ENCODE measurements around the gene TCF12.
"Not testable (repeated sequence)": the region's sequence is repeated elsewhere in the genome, so short reads cannot be mapped to it uniquely, and the experiment has no call there.

Gene TCF12

GRCh38 chr15:56948000-56948763 lies 29.7 kb downstream of the TCF12 start:
- H3K4me3 ChIP-seq (ENCODE audit: low read depth in 1 of 2, low read length in 2 of 2): no peak overlapping the region
- H3K27ac ChIP-seq (ENCODE audit: low read length): no peak overlapping the region
- H3K4me1 ChIP-seq (ENCODE audit: control insufficient read depth in 1 of 2, insufficient read depth in 2 of 2, low read length in 2 of 2): peaks cover 0 to 8% of the 10 kb centered on the region in 2 donors
- no peaks in the 10 kb centered on the region for H3K36me3 ChIP-seq (ENCODE audit: control insufficient read depth in 1 of 2, insufficient read depth in 2 of 2, low read length in 2 of 2)
- H3K9me3 ChIP-seq (ENCODE audit: control insufficient read depth in 1 of 2, low read length in 2 of 2): peaks cover 0 to 4% of the 10 kb centered on the region in 2 donors
- H3K27me3 ChIP-seq (ENCODE audit: low read depth, low read length): no peaks in the 10 kb centered on the region

- no peaks in the 10 kb centered on the region for H3K27me3 ChIP-seq (ENCODE audit: low read depth, low read length)
- H3K4me3 ChIP-seq (ENCODE audit: low read depth in 1 of 2, low read length in 2 of 2): no peak overlapping the region
- H3K9me3 ChIP-seq (ENCODE audit: control insufficient read depth in 1 of 2, low read length in 2 of 2): peaks cover 0 to 4% of the 10 kb centered on the region in 2 donors
- H3K36me3 ChIP-seq (ENCODE audit: control insufficient read depth in 1 of 2, insufficient read depth in 2 of 2, low read length in 2 of 2): no peaks in the 10 kb centered on the region
- H3K27ac ChIP-seq (ENCODE audit: low read length): no peak overlapping the region
- peaks cover 0 to 8% of the 10 kb centered on the region in 2 donors for H3K4me1 ChIP-seq (ENCODE audit: control insufficient read depth in 1 of 2, insufficient read depth in 2 of 2, low read length in 2 of 2)
These were observed 30.3 kb downstream of the TCF12 start for GRCh38 chr15:56948764-56949101.

GRCh38 chr15:56950979-56951378 lies 32.5 kb downstream of the TCF12 start:
- Histone ChIP-seq H3K27me3 (ENCODE audit: low read depth, low read length) (no peaks in the 10 kb centered on the region), H3K36me3 (ENCODE audit: control insufficient read depth in 1 of 2, insufficient read depth in 2 of 2, low read length in 2 of 2) (no peaks in the 10 kb centered on the region), H3K4me1 (ENCODE audit: control insufficient read depth in 1 of 2, insufficient read depth in 2 of 2, low read length in 2 of 2) (peaks cover 0 to 8% of the 10 kb centered on the region in 2 donors), H3K4me3 (ENCODE audit: low read depth in 1 of 2, low read length in 2 of 2) (no peak overlapping the region), H3K27ac (ENCODE audit: low read length) (no peak overlapping the region), H3K9me3 (ENCODE audit: control insufficient read depth in 1 of 2, low read length in 2 of 2) (peaks cover 0 to 6% of the 10 kb centered on the region in 2 donors)

GRCh38 chr15:56953790-56954189 lies 35.3 kb downstream of the TCF12 start:
- Histone ChIP-seq H3K27ac (ENCODE audit: low read length) (no peak overlapping the region), H3K4me3 (ENCODE audit: low read depth in 1 of 2, low read length in 2 of 2) (no peak overlapping the region), H3K4me1 (ENCODE audit: control insufficient read depth in 1 of 2, insufficient read depth in 2 of 2, low read length in 2 of 2) (no peaks in the 10 kb centered on the region), H3K27me3 (ENCODE audit: low read depth, low read length) (no peaks in the 10 kb centered on the region), H3K36me3 (ENCODE audit: control insufficient read depth in 1 of 2, insufficient read depth in 2 of 2, low read length in 2 of 2) (no peaks in the 10 kb centered on the region), H3K9me3 (ENCODE audit: control insufficient read depth in 1 of 2, low read length in 2 of 2) (peaks cover 0 to 10% of the 10 kb centered on the region in 2 donors)

GRCh38 chr15:56955011-56955410 lies 36.6 kb downstream of the TCF12 start:
- H3K36me3 ChIP-seq (ENCODE audit: control insufficient read depth in 1 of 2, insufficient read depth in 2 of 2, low read length in 2 of 2); H3K4me3 ChIP-seq (ENCODE audit: low read depth in 1 of 2, low read length in 2 of 2); H3K4me1 ChIP-seq (ENCODE audit: control insufficient read depth in 1 of 2, insufficient read depth in 2 of 2, low read length in 2 of 2); H3K27ac ChIP-seq (ENCODE audit: low read length); H3K27me3 ChIP-seq (ENCODE audit: low read depth, low read length): not testable (repeated sequence)
- H3K9me3 ChIP-seq (ENCODE audit: control insufficient read depth in 1 of 2, low read length in 2 of 2): peaks cover 0 to 10% of the 10 kb centered on the region in 2 donors

GRCh38 chr15:56956538-56956937 lies 38.1 kb downstream of the TCF12 start:
- no peak overlapping the region for H3K27ac ChIP-seq (ENCODE audit: low read length)
- no peaks in the 10 kb centered on the region for H3K36me3 ChIP-seq (ENCODE audit: control insufficient read depth in 1 of 2, insufficient read depth in 2 of 2, low read length in 2 of 2)
- peaks cover 0 to 10% of the 10 kb centered on the region in 2 donors for H3K9me3 ChIP-seq (ENCODE audit: control insufficient read depth in 1 of 2, low read length in 2 of 2)
- H3K4me1 ChIP-seq (ENCODE audit: control insufficient read depth in 1 of 2, insufficient read depth in 2 of 2, low read length in 2 of 2): no peaks in the 10 kb centered on the region
- no peak overlapping the region for H3K4me3 ChIP-seq (ENCODE audit: low read depth in 1 of 2, low read length in 2 of 2)
- no peaks in the 10 kb centered on the region for H3K27me3 ChIP-seq (ENCODE audit: low read depth, low read length)

GRCh38 chr15:56957812-56958406 lies 39.5 kb downstream of the TCF12 start:
- no peak overlapping the region for H3K4me3 ChIP-seq (ENCODE audit: low read depth in 1 of 2, low read length in 2 of 2)
- no peaks in the 10 kb centered on the region for H3K27me3 ChIP-seq (ENCODE audit: low read depth, low read length)
- H3K36me3 ChIP-seq (ENCODE audit: control insufficient read depth in 1 of 2, insufficient read depth in 2 of 2, low read length in 2 of 2): no peaks in the 10 kb centered on the region
- no peaks in the 10 kb centered on the region for H3K4me1 ChIP-seq (ENCODE audit: control insufficient read depth in 1 of 2, insufficient read depth in 2 of 2, low read length in 2 of 2)
- H3K9me3 ChIP-seq (ENCODE audit: control insufficient read depth in 1 of 2, low read length in 2 of 2): peaks cover 0 to 10% of the 10 kb centered on the region in 2 donors
- H3K27ac ChIP-seq (ENCODE audit: low read length): no peak overlapping the region

GRCh38 chr15:56959318-56959648 lies 40.8 kb downstream of the TCF12 start:
- no peak overlapping the region for H3K4me3 ChIP-seq (ENCODE audit: low read depth in 1 of 2, low read length in 2 of 2)
- H3K36me3 ChIP-seq (ENCODE audit: control insufficient read depth in 1 of 2, insufficient read depth in 2 of 2, low read length in 2 of 2): no peaks in the 10 kb centered on the region
- H3K4me1 ChIP-seq (ENCODE audit: control insufficient read depth in 1 of 2, insufficient read depth in 2 of 2, low read length in 2 of 2): peaks cover 0 to 11% of the 10 kb centered on the region in 2 donors
- peaks cover 0 to 10% of the 10 kb centered on the region in 2 donors for H3K9me3 ChIP-seq (ENCODE audit: control insufficient read depth in 1 of 2, low read length in 2 of 2)
- H3K27me3 ChIP-seq (ENCODE audit: low read depth, low read length): no peaks in the 10 kb centered on the region
- H3K27ac ChIP-seq (ENCODE audit: low read length): no peak overlapping the region

GRCh38 chr15:56960116-56960515 lies 41.7 kb downstream of the TCF12 start:
- Histone ChIP-seq H3K4me1 (ENCODE audit: control insufficient read depth in 1 of 2, insufficient read depth in 2 of 2, low read length in 2 of 2) (peaks cover 0 to 15% of the 10 kb centered on the region in 2 donors), H3K9me3 (ENCODE audit: control insufficient read depth in 1 of 2, low read length in 2 of 2) (peaks cover 0 to 10% of the 10 kb centered on the region in 2 donors), H3K27ac (ENCODE audit: low read length) (no peak overlapping the region), H3K4me3 (ENCODE audit: low read depth in 1 of 2, low read length in 2 of 2) (no peak overlapping the region), H3K36me3 (ENCODE audit: control insufficient read depth in 1 of 2, insufficient read depth in 2 of 2, low read length in 2 of 2) (no peaks in the 10 kb centered on the region), H3K27me3 (ENCODE audit: low read depth, low read length) (no peaks in the 10 kb centered on the region)

- H3K4me1 ChIP-seq (ENCODE audit: control insufficient read depth in 1 of 2, insufficient read depth in 2 of 2, low read length in 2 of 2): peaks cover 0 to 15% of the 10 kb centered on the region in 2 donors
- no peak overlapping the region for H3K27ac ChIP-seq (ENCODE audit: low read length)
- H3K9me3 ChIP-seq (ENCODE audit: control insufficient read depth in 1 of 2, low read length in 2 of 2): no peaks in the 10 kb centered on the region
- H3K27me3 ChIP-seq (ENCODE audit: low read depth, low read length): no peaks in the 10 kb centered on the region
- no peaks in the 10 kb centered on the region for H3K36me3 ChIP-seq (ENCODE audit: control insufficient read depth in 1 of 2, insufficient read depth in 2 of 2, low read length in 2 of 2)
- H3K4me3 ChIP-seq (ENCODE audit: low read depth in 1 of 2, low read length in 2 of 2): no peak overlapping the region
These were observed 44.7 kb downstream of the TCF12 start for GRCh38 chr15:56963126-56963525.

- H3K9me3 ChIP-seq (ENCODE audit: control insufficient read depth in 1 of 2, low read length in 2 of 2): no peaks in the 10 kb centered on the region
These were observed 45.3 kb downstream of the TCF12 start for GRCh38 chr15:56963710-56964109.

GRCh38 chr15:56964182-56964581 lies 45.7 kb downstream of the TCF12 start:
- no peak overlapping the region for H3K4me3 ChIP-seq (ENCODE audit: low read depth in 1 of 2, low read length in 2 of 2)

More at GRCh38 chr15:56963710-56964109, 45.3 kb downstream of the TCF12 start:
- no peaks in the 10 kb centered on the region for H3K27me3 ChIP-seq (ENCODE audit: low read depth, low read length)
- no peak overlapping the region for H3K4me3 ChIP-seq (ENCODE audit: low read depth in 1 of 2, low read length in 2 of 2)
- H3K4me1 ChIP-seq (ENCODE audit: control insufficient read depth in 1 of 2, insufficient read depth in 2 of 2, low read length in 2 of 2): peaks cover 0 to 18% of the 10 kb centered on the region in 2 donors
- no peak overlapping the region for H3K27ac ChIP-seq (ENCODE audit: low read length)
- H3K36me3 ChIP-seq (ENCODE audit: control insufficient read depth in 1 of 2, insufficient read depth in 2 of 2, low read length in 2 of 2): no peaks in the 10 kb centered on the region

More at GRCh38 chr15:56964182-56964581, 45.7 kb downstream of the TCF12 start:
- Histone ChIP-seq H3K36me3 (ENCODE audit: control insufficient read depth in 1 of 2, insufficient read depth in 2 of 2, low read length in 2 of 2) (no peaks in the 10 kb centered on the region), H3K4me1 (ENCODE audit: control insufficient read depth in 1 of 2, insufficient read depth in 2 of 2, low read length in 2 of 2) (peaks cover 0 to 21% of the 10 kb centered on the region in 2 donors), H3K27ac (ENCODE audit: low read length) (no peak overlapping the region), H3K27me3 (ENCODE audit: low read depth, low read length) (no peaks in the 10 kb centered on the region), H3K9me3 (ENCODE audit: control insufficient read depth in 1 of 2, low read length in 2 of 2) (no peaks in the 10 kb centered on the region)

Measured in muscle layer of duodenum (tissue), 2 donors.